GM21619 (cell line): ENCODE data around the gene CSNK1D.
"Not testable (repeated sequence)": the region's sequence is repeated elsewhere in the genome, so short reads cannot be mapped to it uniquely, and the experiment has no call there.

Experiments
- ATAC-seq: cut with Tn5 transposase; IDR thresholded peaks from one replicate; pipeline ENCODE4 v1.9.1; 2021; ENCODE audit not compliant: unreplicated experiment

The CSNK1D gene

GRCh38 chr17:82254096-82254495 lies 19.4 kb downstream of the CSNK1D start:
- not testable (repeated sequence) for ATAC-seq

DNA sequence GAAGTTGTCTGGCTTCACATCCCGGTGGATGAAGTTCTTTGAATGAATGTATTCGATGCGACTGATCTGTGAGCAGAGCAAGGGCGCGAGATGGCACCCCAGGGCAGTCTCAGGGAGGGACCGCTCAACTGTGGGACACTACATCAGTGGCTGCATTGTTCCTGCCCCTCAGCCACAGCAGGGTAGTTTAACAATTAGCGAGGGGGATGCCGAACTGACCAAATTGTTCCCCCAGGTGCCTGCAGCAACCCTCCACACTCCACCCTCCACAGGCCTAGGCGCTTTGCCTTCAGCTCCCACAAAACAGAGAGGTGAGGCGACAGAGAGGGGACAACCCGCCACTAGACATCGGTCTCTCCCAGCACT lies 20.3 kb downstream of the CSNK1D start:
- no peak for ATAC-seq

GRCh38 chr17:82252511-82253178 lies 20.9 kb downstream of the CSNK1D start:
- ATAC-seq, result no peak

GRCh38 chr17:82250868-82251500 lies 22.5 kb downstream of the CSNK1D start:
- ATAC-seq, result no peak

GRCh38 chr17:82249896-82250581 lies 23.5 kb downstream of the CSNK1D start:
- ATAC-seq, result no peak

GRCh38 chr17:82248815-82249674 lies 24.5 kb downstream of the CSNK1D start:
- no peak for ATAC-seq

- ATAC-seq, result no peak
These were observed 25.4 kb downstream of the CSNK1D start for GRCh38 chr17:82247856-82248671.

DNA sequence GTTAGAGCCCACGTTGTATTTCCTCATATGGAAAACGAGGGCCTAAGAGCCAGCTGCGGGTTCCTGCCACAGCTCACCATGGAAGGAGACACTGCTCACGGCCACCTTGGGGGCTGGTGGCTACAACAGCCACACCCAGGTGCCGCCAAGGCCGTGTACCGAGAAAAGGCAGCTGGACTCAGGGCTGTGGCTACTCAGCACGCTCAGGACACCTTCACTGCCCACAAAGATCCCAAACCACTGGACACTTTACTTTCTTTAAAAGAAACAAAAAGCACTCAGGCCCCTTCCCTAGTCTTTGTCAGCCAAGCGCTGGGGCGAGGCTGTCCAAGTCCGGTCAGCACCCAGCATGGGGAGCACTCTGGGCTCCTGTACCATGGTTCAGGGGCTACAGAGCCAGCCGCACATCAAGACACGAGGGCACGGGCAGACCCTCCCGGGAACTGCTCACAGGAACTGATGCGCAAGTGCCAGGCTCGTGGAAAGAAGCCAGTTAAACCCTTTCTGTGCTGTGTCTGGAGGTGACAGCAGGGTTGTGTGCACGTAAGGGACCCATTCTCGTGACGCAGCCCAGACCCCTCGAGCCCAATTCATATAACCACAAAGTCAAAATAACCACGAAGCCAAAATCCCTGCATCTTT lies 26.2 kb downstream of the CSNK1D start:
- ATAC-seq, result no peak

DNA sequence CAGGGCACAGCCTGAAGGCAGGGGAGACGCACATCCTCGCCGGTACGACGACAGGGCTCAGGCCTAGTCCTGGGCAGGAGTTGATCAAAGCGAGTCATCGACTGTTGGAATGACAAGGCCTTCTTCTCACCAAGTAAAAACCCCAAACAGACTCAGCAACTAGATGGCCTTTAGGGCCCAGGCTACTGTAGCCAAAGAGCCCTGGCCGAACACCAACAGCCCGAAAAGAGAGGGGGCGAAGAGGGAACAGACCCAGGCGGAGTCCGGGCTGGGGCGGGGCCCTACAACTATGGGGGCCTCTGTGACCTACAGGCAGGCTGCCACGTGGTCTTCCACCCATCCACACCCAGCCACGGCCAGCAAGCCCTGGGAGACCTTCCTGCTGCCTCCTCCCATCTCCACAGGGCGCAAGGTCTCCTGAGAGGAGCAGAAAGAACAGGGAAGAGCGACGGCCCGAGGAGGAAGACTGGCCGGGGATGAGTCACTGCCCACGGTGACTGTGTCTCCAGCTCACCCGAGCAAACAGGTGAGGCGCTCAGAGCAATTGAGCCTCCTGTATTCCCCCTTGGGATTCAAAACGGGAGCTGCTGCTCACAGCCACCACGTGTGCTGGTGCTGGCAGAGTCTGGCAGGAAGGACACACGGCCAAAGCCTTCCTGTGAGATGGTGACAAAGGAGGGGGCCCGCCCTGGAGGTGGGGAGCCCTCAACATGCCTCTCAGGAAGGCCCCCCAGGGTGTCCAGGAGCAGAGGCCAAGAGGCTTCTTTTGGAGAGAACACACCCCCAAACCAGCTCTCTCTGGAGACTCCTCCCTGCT lies 26.9 kb downstream of the CSNK1D start:
- ATAC-seq, result no peak

- ATAC-seq, result no peak
These were observed 27.5 kb downstream of the CSNK1D start for GRCh38 chr17:82246040-82246364.

GRCh38 chr17:82245134-82246039 lies 28.1 kb downstream of the CSNK1D start:
- ATAC-seq, result no peak

DNA sequence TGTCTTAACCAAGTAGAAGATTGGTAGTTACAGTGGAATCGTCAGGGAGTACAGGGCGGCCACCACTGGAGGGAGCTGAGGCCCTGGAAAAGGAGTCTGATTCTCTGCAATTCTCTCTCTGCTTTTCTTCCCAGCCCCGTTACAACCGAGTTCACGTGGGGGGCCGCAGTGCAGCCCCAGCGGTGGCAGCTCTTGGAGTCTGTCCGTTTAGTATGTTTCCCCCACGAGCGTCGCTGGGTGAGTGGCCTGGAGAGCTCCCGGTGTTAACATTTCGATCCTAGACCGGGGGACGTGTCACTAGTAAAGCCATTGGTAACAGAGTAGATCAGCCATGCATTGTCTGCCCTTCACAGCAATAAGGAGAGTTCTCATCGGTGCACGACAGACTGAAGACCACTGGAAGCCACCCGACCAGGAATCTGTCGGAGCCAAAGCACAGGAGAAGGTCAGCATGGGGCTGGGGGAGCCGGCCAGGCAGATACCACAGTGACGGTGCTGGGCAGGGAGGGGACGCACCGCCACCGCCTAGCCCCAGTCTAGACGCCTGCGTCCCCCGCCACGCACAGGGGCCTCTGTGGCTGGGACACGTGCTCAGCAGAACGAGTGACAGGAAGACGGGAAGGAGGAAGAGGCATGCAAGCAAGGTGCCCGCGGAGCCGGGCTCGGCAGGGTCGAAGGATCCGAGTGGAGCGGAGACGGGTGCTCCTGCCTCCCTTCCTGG lies 28.9 kb downstream of the CSNK1D start:
- ATAC-seq, result no peak

DNA sequence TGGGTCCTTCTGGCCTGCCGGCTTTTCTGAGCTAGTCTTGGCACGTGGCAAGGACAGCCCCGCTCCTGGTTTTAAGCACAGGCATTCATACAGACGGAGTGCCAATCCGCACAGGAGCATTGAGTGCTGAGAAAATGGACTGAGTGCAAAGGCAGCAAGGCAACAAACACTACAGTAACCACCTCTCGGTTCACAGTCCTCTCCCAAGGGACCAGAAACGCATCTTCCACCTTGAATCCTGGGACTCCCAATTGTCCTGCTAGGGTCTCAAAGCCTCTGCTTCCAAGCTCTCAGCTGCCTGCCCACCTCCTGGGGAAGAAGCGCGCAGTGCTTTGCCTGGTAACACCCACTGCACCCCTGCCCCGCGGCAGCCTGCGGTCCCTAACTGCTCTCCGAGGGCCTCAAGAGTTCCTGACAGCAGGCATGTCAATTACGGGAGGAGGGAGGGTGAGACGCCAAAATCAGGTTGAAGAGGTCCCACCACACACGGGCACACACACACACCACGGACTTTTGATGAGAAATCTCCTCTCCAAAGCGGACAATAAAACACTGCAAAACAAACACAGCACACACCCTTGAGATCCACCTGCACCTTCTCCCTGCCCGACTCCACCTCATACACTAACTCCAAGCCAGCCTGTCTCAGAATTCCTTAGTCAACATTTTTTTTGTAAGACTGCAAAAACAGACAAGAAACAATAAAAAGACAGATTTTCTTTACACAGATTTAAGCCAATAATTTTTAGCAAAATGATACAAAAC lies 29.7 kb downstream of the CSNK1D start:
- no peak for ATAC-seq

DNA sequence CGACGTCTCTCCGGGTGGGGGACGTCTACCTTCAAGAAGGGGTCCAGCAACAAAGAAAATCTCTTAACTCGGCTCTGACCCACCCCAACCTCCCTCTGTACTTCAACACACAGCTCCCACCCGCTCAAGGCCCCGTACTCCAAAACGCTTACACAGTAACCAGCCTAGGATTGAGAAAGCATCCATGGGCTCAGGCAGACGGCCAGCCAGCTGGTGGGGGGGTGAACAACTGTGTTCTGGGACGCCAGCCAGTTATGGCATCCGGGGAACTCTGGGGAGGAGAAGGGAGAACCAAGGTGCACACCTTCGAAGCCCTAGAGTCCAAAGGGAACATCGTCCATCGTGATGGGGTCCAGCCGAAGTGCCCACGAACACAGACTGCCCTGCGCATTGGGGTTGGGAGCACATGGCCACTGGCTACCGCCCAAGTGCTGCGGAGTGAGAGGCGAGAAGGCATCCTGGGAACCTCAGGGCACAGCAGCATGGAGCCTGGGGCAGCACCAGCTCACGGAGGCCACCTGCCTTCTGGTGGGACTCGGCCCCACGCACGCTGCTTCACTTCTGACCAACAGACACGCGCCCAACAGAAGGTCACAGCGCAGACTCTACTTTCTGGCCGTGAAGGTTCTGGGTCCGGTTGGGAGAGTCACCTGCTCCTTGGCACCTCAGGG lies 30.4 kb downstream of the CSNK1D start:
- no peak for ATAC-seq

DNA sequence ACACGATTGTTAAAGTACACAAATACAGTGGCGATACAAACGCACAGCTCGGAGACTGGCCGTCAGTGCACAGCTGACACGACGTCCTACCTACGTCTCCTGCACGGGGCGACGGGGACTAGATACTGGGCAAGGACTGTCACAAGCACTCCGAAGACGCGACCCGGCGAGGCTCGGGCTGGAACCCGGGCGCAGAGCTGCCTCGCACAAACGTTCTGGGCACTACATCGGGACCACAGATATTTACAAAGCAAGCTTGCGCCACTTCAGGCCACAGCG lies 30.9 kb downstream of the CSNK1D start:
- no peak for ATAC-seq

DNA sequence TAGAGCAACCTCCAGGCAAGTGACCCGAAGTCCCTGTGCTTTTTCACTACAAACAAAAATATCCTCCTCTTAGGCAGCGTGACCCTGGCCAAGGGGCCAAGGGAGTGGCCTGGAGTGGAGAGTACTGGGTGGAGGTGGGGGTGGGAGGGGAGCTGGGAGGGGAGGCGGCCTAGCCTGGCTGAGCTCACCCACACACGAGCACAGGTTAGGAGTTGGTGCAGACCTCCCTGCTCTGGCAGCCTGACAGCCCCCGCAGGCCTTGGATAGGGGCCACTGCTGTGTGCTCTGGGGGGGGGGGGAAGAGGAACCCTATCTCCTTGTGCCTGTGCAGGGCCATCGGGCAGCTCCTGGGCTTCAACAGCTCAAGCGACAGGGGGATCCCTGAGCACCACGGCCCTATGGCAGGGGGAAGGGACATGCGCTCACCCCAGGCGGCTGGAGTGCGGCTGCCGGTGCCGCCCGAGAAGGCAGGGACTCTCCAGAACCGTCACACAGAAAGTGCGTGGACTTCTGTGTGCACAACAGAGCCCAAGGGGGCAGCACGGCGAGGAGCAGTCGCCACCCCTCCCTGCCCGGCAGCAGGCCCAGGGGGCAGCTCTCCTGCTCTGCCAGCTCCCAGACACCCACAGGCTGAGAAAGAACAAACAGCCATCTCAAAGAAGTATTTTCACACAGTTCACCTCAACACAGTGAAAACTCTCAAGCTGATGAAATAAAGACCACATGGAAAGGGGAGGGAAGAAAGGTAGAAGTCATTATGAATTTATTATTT lies 31.4 kb downstream of the CSNK1D start:
- no peak for ATAC-seq
